HG02588 (cell line): ENCODE data around the gene GNAQ.
"Not testable (repeated sequence)": the region's sequence is repeated elsewhere in the genome, so short reads cannot be mapped to it uniquely, and the experiment has no call there.

Experiments used
- ATAC-seq: cut with Tn5 transposase; IDR thresholded peaks from one replicate; pipeline ENCODE4 v1.9.1; 2021; ENCODE audit warnings: mild to moderate bottlenecking, moderate library complexity; ENCODE audit not compliant: unreplicated experiment

Gene GNAQ

GRCh38 chr9:78031444-78031892 is at the start of gene GNAQ:
Gene GNAQ, minus strand, starts transcription at chr9:78031811. Its CDS starts 576 bp downstream, at chr9:78031235.
- ATAC-seq: no peak

GRCh38 chr9:78074385-78075291 is 43.0 kb upstream of the GNAQ start:
- no peak for ATAC-seq

GRCh38 chr9:78073722-78074121 is 42.1 kb upstream of the GNAQ start:
- ATAC-seq: no peak

- ATAC-seq: no peak
These were observed 41.1 kb upstream of the GNAQ start for GRCh38 chr9:78072586-78073199.

- no peak for ATAC-seq
These were observed 38.9 kb upstream of the GNAQ start for GRCh38 chr9:78070521-78070920.

GRCh38 chr9:78064075-78064474 is 32.5 kb upstream of the GNAQ start:
- no peak for ATAC-seq

GRCh38 chr9:78062710-78063109 is 31.1 kb upstream of the GNAQ start:
- no peak for ATAC-seq

- ATAC-seq: not testable (repeated sequence)
These were observed 22.6 kb upstream of the GNAQ start for GRCh38 chr9:78054218-78054617.

GRCh38 chr9:78053627-78054026 is 22.0 kb upstream of the GNAQ start:
- ATAC-seq: no peak

GRCh38 chr9:78050421-78050820 is 18.8 kb upstream of the GNAQ start:
- no peak for ATAC-seq

- ATAC-seq: no peak
These were observed 17.9 kb upstream of the GNAQ start for GRCh38 chr9:78049484-78049883.

GRCh38 chr9:78047106-78047505 is 15.5 kb upstream of the GNAQ start:
- no peak for ATAC-seq

GRCh38 chr9:78046112-78046511 is 14.5 kb upstream of the GNAQ start:
- no peak for ATAC-seq

GRCh38 chr9:78044886-78045285 is 13.3 kb upstream of the GNAQ start:
- ATAC-seq: no peak

GRCh38 chr9:78044189-78044588 is 12.6 kb upstream of the GNAQ start:
- ATAC-seq: no peak

- ATAC-seq: no peak
These were observed 10.4 kb upstream of the GNAQ start for GRCh38 chr9:78041971-78042370.

GRCh38 chr9:78040726-78041125 is 9.1 kb upstream of the GNAQ start:
- no peak for ATAC-seq

- no peak for ATAC-seq
These were observed 7.1 kb upstream of the GNAQ start for GRCh38 chr9:78038620-78039300.

- no peak for ATAC-seq
These were observed 3.9 kb upstream of the GNAQ start for GRCh38 chr9:78035383-78035993.

GRCh38 chr9:78033870-78034269 is 2.3 kb upstream of the GNAQ start:
- no peak for ATAC-seq
